Sigmoid colon (tissue), 3 donors: Measurements from ENCODE around the gene EPS8L2.

Experiments used
- CTCF ChIP-seq, 4 experiments: fragments of 450-650 bp in 3 of 4; fragments of 200-600 bp in 1 of 4; IDR thresholded peaks; one replicate each; pipeline ENCODE4 v1.5.1; 2016 to 2019; ENCODE audit warnings: antibody characterized with exemption in 4 of 4, mild to moderate bottlenecking in 3 of 4, moderate library complexity in 2 of 4
- POLR2A ChIP-seq, 2 donors: fragments of 450-650 bp; IDR thresholded peaks; one replicate each; pipeline ENCODE4 v1.6.1; 2016; ENCODE audit warnings: antibody characterized with exemption in 2 of 2, mild to moderate bottlenecking in 2 of 2, moderate library complexity in 2 of 2

DNA sequence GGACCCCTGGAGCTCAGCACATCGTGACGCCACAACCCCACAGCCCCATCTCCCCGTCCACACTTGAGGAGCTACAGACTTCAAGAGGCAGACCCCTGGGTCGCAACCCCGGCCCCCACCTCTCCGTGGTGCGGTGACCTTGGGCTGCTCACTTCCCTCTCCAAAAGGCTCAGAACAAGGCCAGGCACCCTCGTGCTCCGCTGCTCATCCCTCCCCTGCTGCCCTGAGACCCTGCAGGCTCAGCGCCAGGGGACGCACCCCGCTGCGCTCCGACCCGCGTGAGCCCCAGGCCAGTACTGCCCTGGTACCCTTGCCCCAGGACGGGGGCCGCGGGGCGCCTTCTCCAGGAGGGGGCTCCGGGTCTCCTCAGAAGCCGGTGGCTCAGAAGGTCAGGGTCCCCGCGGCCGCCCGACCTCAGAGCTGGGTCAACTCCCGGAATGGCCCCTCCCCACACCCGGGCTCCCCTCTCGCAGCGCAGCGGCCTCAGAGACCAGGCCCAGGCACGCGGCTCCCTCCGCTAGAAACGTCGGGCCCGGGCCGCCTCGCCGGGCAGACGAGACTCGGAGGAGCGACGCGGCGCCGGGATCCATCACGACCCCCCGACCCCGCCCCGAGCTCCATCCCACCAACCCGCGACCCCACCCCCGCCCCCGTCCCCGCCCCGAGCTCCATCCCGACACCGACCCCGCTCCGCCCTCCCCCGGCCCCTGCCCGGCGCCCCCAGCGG, 70.7 kb downstream of the EPS8L2 start:
- TF ChIP-seq CTCF (IDR thresholded peaks at IDR 0.05) (no peak), POLR2A (IDR thresholded peaks at IDR 0.05) (no peak)
